PC-9 (cell line): Measurements from ENCODE around the gene TAS2R1.

Source experiments
- EZH2 ChIP-seq: fragments of 200-600 bp; sonication (generic); IDR thresholded peaks from 2 replicates; pipeline ENCODE4 v1.8.0; 2017; ENCODE audit warnings: antibody characterized with exemption, low read depth
- TF ChIP-seq, protein P1 (sequence below): fragments of 200-600 bp; sonication (generic); conservative IDR thresholded peaks from 2 replicates; pipeline ENCODE4 v1.6.1; 2017; ENCODE audit warnings: mixed run types, antibody characterized with exemption, mild to moderate bottlenecking, moderate library complexity

DNA sequence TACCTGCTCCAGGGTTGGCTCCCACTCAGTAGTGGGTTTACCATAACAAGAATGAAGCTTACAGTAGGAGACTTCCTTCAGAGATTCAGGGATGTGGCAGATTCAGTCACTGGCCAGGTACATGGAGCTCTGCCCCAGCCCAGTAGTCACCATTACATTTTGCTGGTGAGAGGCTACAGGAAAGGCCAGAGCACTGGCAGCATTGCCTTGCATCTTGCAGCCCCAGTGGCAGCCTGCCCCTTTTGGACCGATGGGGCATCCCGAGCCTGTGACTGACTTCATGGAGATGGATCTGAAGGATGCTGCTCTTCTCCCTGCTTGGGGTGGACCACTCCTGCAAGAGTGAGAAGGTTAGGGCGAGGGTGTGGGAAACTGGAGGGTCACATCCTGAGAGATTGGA lies 16.8 kb downstream of the TAS2R1 start:
- TF ChIP-seq, protein P1, sequence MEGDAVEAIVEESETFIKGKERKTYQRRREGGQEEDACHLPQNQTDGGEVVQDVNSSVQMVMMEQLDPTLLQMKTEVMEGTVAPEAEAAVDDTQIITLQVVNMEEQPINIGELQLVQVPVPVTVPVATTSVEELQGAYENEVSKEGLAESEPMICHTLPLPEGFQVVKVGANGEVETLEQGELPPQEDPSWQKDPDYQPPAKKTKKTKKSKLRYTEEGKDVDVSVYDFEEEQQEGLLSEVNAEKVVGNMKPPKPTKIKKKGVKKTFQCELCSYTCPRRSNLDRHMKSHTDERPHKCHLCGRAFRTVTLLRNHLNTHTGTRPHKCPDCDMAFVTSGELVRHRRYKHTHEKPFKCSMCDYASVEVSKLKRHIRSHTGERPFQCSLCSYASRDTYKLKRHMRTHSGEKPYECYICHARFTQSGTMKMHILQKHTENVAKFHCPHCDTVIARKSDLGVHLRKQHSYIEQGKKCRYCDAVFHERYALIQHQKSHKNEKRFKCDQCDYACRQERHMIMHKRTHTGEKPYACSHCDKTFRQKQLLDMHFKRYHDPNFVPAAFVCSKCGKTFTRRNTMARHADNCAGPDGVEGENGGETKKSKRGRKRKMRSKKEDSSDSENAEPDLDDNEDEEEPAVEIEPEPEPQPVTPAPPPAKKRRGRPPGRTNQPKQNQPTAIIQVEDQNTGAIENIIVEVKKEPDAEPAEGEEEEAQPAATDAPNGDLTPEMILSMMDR: no peak
- no peak for TF ChIP-seq EZH2
